GM23338 (cell line): ENCODE data around the gene LARGE1.

Experiments used
- CREB1 ChIP-seq: fragments of 250-450 bp; sonication (Bioruptor Pico); IDR thresholded peaks from 2 replicates; pipeline ENCODE4 v1.5.0; 2020; ENCODE audit warnings: low read depth, mild to moderate bottlenecking, moderate library complexity
- EZH2 ChIP-seq: fragments of 200-600 bp; sonication (generic); IDR thresholded peaks from one replicate; pipeline ENCODE4 v1.8.0; 2017; ENCODE audit warnings: antibody characterized with exemption, mild to moderate bottlenecking, low read depth; ENCODE audit not compliant: unreplicated experiment
- EZH2phosphoT487 ChIP-seq: fragments of 200-600 bp; sonication (generic); IDR thresholded peaks from one replicate; pipeline ENCODE4 v1.8.1; 2018; ENCODE audit warnings: antibody characterized with exemption; ENCODE audit not compliant: unreplicated experiment
- JUNB ChIP-seq: IDR thresholded peaks from one replicate; pipeline ENCODE4 v1.6.1; 2016; ENCODE audit warnings: antibody characterized with exemption; ENCODE audit not compliant: unreplicated experiment
- NANOG ChIP-seq: IDR thresholded peaks from 2 replicates; pipeline ENCODE4 v1.6.1; 2016; ENCODE audit warnings: antibody characterized with exemption, borderline replicate concordance
- POLR2AphosphoS5 ChIP-seq: IDR thresholded peaks from 2 replicates; pipeline ENCODE4 v1.6.1; 2016; ENCODE audit warnings: antibody characterized with exemption, low read depth
- STAT1 ChIP-seq: IDR thresholded peaks from one replicate; pipeline ENCODE4 v1.6.1; 2016; ENCODE audit warnings: antibody characterized with exemption; ENCODE audit not compliant: unreplicated experiment
- ZNF114 ChIP-seq: fragments of 250-450 bp; sonication (Bioruptor Pico); IDR thresholded peaks from 2 replicates; pipeline ENCODE4 v1.5.0; 2020; ENCODE audit warnings: mild to moderate bottlenecking, moderate library complexity
- TF ChIP-seq, protein P1 (sequence below), 2 experiments: fragments of 200-600 bp in 1 of 2; sonication (generic) in 1 of 2; conservative IDR thresholded peaks; 2 replicates each; pipeline versions ENCODE4 v1.5.1 to v1.6.1; 2016 to 2017; ENCODE audit warnings: antibody characterized with exemption in 2 of 2, low read depth in 2 of 2, mild to moderate bottlenecking in 2 of 2, moderate library complexity in 1 of 2
- TF ChIP-seq, protein P2 (sequence below): IDR thresholded peaks from one replicate; pipeline ENCODE4 v1.6.1; 2018; ENCODE audit warnings: antibody characterized with exemption; ENCODE audit not compliant: unreplicated experiment
- TF ChIP-seq, protein P3 (sequence below): fragments of 250-450 bp; sonication (Bioruptor Pico); IDR thresholded peaks from 2 replicates; pipeline ENCODE4 v1.5.0; 2020; ENCODE audit warnings: mild to moderate bottlenecking, moderate library complexity

DNA sequence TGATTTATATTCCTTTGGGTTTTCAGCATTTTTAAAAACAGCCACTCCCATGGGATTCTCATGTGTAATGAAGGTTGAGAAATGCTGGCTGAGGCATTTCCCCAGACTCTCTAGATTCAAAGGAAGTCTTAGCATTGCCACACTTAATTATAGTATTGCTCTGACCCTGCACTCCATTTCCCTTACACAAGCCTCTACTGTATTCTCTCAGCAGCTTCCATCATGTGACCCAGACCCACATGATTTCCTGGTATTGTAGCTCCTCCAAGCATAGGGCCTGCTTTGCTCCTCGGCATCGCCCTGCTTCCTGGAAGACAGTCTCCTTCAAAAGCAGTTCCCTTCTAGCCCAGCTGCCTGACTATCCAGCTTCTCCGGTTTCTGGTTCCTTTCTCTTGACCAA is 261.5 kb downstream of the LARGE1 start:
- TF ChIP-seq, protein P1, sequence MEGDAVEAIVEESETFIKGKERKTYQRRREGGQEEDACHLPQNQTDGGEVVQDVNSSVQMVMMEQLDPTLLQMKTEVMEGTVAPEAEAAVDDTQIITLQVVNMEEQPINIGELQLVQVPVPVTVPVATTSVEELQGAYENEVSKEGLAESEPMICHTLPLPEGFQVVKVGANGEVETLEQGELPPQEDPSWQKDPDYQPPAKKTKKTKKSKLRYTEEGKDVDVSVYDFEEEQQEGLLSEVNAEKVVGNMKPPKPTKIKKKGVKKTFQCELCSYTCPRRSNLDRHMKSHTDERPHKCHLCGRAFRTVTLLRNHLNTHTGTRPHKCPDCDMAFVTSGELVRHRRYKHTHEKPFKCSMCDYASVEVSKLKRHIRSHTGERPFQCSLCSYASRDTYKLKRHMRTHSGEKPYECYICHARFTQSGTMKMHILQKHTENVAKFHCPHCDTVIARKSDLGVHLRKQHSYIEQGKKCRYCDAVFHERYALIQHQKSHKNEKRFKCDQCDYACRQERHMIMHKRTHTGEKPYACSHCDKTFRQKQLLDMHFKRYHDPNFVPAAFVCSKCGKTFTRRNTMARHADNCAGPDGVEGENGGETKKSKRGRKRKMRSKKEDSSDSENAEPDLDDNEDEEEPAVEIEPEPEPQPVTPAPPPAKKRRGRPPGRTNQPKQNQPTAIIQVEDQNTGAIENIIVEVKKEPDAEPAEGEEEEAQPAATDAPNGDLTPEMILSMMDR (conservative IDR thresholded peaks at IDR 0.05; ENCODE audit: low read depth in 2 of 2): no peak
- TF ChIP-seq EZH2 (no peak), EZH2phosphoT487 (no peak), NANOG (no peak), ZNF114 (CRISPR knock-in tag) (no peak), POLR2AphosphoS5 (no peak), JUNB (no peak), CREB1 (CRISPR knock-in tag) (no peak), STAT1 (no peak)
- TF ChIP-seq, protein P2, sequence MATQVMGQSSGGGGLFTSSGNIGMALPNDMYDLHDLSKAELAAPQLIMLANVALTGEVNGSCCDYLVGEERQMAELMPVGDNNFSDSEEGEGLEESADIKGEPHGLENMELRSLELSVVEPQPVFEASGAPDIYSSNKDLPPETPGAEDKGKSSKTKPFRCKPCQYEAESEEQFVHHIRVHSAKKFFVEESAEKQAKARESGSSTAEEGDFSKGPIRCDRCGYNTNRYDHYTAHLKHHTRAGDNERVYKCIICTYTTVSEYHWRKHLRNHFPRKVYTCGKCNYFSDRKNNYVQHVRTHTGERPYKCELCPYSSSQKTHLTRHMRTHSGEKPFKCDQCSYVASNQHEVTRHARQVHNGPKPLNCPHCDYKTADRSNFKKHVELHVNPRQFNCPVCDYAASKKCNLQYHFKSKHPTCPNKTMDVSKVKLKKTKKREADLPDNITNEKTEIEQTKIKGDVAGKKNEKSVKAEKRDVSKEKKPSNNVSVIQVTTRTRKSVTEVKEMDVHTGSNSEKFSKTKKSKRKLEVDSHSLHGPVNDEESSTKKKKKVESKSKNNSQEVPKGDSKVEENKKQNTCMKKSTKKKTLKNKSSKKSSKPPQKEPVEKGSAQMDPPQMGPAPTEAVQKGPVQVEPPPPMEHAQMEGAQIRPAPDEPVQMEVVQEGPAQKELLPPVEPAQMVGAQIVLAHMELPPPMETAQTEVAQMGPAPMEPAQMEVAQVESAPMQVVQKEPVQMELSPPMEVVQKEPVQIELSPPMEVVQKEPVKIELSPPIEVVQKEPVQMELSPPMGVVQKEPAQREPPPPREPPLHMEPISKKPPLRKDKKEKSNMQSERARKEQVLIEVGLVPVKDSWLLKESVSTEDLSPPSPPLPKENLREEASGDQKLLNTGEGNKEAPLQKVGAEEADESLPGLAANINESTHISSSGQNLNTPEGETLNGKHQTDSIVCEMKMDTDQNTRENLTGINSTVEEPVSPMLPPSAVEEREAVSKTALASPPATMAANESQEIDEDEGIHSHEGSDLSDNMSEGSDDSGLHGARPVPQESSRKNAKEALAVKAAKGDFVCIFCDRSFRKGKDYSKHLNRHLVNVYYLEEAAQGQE: no peak
- TF ChIP-seq, protein P3, sequence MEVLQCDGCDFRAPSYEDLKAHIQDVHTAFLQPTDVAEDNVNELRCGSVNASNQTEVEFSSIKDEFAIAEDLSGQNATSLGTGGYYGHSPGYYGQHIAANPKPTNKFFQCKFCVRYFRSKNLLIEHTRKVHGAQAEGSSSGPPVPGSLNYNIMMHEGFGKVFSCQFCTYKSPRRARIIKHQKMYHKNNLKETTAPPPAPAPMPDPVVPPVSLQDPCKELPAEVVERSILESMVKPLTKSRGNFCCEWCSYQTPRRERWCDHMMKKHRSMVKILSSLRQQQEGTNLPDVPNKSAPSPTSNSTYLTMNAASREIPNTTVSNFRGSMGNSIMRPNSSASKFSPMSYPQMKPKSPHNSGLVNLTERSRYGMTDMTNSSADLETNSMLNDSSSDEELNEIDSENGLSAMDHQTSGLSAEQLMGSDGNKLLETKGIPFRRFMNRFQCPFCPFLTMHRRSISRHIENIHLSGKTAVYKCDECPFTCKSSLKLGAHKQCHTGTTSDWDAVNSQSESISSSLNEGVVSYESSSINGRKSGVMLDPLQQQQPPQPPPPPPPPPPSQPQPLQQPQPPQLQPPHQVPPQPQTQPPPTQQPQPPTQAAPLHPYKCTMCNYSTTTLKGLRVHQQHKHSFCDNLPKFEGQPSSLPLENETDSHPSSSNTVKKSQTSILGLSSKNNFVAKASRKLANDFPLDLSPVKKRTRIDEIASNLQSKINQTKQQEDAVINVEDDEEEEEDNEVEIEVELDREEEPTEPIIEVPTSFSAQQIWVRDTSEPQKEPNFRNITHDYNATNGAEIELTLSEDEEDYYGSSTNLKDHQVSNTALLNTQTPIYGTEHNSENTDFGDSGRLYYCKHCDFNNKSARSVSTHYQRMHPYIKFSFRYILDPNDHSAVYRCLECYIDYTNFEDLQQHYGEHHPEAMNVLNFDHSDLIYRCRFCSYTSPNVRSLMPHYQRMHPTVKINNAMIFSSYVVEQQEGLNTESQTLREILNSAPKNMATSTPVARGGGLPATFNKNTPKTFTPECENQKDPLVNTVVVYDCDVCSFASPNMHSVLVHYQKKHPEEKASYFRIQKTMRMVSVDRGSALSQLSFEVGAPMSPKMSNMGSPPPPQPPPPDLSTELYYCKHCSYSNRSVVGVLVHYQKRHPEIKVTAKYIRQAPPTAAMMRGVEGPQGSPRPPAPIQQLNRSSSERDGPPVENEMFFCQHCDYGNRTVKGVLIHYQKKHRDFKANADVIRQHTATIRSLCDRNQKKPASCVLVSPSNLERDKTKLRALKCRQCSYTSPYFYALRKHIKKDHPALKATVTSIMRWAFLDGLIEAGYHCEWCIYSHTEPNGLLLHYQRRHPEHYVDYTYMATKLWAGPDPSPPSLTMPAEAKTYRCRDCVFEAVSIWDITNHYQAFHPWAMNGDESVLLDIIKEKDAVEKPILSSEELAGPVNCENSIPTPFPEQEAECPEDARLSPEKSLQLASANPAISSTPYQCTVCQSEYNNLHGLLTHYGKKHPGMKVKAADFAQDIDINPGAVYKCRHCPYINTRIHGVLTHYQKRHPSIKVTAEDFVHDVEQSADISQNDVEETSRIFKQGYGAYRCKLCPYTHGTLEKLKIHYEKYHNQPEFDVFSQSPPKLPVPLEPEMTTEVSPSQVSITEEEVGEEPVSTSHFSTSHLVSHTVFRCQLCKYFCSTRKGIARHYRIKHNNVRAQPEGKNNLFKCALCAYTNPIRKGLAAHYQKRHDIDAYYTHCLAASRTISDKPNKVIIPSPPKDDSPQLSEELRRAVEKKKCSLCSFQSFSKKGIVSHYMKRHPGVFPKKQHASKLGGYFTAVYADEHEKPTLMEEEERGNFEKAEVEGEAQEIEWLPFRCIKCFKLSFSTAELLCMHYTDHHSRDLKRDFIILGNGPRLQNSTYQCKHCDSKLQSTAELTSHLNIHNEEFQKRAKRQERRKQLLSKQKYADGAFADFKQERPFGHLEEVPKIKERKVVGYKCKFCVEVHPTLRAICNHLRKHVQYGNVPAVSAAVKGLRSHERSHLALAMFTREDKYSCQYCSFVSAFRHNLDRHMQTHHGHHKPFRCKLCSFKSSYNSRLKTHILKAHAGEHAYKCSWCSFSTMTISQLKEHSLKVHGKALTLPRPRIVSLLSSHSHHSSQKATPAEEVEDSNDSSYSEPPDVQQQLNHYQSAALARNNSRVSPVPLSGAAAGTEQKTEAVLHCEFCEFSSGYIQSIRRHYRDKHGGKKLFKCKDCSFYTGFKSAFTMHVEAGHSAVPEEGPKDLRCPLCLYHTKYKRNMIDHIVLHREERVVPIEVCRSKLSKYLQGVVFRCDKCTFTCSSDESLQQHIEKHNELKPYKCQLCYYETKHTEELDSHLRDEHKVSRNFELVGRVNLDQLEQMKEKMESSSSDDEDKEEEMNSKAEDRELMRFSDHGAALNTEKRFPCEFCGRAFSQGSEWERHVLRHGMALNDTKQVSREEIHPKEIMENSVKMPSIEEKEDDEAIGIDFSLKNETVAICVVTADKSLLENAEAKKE (CRISPR knock-in tag): no peak
